Mesodermal cell (in vitro differentiated cells): ENCODE data around the gene HHLA2.
"Not testable (repeated sequence)": the region's sequence is repeated elsewhere in the genome, so short reads cannot be mapped to it uniquely, and the experiment has no call there.

Source experiments
- H3K27ac ChIP-seq: 2 replicates; pipeline ENCODE4 v1.7.0; 2013; ENCODE audit warnings: mild to moderate bottlenecking, low read depth, low read length, moderate library complexity; ENCODE audit not compliant: severe bottlenecking
- H3K36me3 ChIP-seq: 2 replicates; pipeline ENCODE4 v1.7.1; 2013; ENCODE audit warnings: mild to moderate bottlenecking, low read length, moderate library complexity; ENCODE audit not compliant: control insufficient read depth, insufficient read depth
- H3K4me1 ChIP-seq: one replicate; pipeline ENCODE4 v1.7.1; 2013; ENCODE audit warnings: mild to moderate bottlenecking, low read length; ENCODE audit not compliant: insufficient read depth, control insufficient read depth, poor library complexity, severe bottlenecking
- H3K4me3 ChIP-seq: 2 replicates; pipeline ENCODE4 v1.7.0; 2013; ENCODE audit warnings: low read length, control low read depth, mild to moderate bottlenecking; ENCODE audit not compliant: insufficient read depth, poor library complexity, severe bottlenecking; ENCODE audit errors: extremely low read depth
- H3K9me3 ChIP-seq: 2 replicates; pipeline ENCODE4 v1.7.1; 2013; ENCODE audit warnings: mild to moderate bottlenecking, low read length, moderate library complexity; ENCODE audit not compliant: control insufficient read depth
- WGBS, 2 experiments: methylation state at CpG; one replicate each; pipeline ENCODE4 v1.1.5; 2013; ENCODE audit warnings: missing lambda C conversion rate in 2 of 2; ENCODE audit not compliant: insufficient coverage in 2 of 2; 5-methylcytosine and 5-hydroxymethylcytosine counted together

HHLA2 gene

DNA sequence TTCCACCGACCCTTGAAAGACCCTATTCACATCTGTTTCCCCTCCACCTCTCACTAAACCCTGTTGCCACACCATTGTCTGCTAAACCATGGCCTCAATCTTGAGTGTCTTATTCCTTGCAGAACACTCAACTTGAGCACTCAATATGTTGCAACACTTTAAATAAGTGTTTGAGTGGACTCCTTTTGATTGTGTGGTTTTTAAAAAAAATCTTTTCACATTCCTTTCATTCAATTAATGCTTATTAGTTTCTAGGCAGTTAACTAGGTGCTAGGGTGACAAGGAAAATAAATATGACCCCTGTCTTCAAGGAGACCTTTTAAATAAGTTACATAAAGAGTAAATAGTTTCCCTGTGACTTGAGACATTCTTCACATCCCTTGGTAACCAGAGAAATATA is 13.3 kb upstream of the HHLA2 start:
- Histone ChIP-seq H3K27ac (no peak overlapping the region), H3K4me1 (no peaks in the 10 kb centered on the region), H3K36me3 (no peaks in the 10 kb centered on the region), H3K4me3 (no peak overlapping the region), H3K9me3 (peaks cover 17% of the 10 kb centered on the region)
- WGBS, 2 experiments, result 80% methylated on average over 1 of the region's 1 CpG; no CpG with 5 or more reads in 1 of the 2 experiments

DNA sequence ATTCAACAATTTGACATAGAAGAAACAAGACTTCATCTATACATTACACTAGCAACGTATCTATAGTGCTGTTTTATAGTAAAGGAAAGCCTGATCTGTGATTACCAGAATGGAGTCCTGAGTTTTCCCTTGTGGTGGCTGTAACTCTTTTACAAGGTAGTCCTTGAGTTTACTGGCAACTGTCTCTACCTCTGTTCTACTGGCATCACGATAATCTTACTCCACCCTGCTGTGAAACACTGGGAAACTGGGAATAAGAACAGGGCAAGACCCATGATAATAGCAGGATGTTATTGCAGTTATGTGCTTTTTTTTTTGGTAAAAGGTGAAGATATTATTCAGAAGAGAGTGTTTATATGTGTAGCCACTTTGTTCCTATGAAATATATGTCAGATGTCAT is 12.4 kb upstream of the HHLA2 start:
- Histone ChIP-seq H3K4me1 (no peaks in the 10 kb centered on the region), H3K9me3 (peaks cover 8% of the 10 kb centered on the region), H3K4me3 (no peak overlapping the region), H3K36me3 (no peaks in the 10 kb centered on the region), H3K27ac (no peak overlapping the region)
- no CpG with 5 or more reads among the region's 2 CpGs for WGBS, 2 experiments

GRCh38 chr3:108285176-108285575 is 11.2 kb upstream of the HHLA2 start:
- no peaks in the 10 kb centered on the region for H3K9me3 ChIP-seq
- H3K36me3 ChIP-seq, result no peaks in the 10 kb centered on the region
- no CpG with 5 or more reads among the region's 1 CpG for WGBS, 2 experiments
- H3K4me3 ChIP-seq, result no peak overlapping the region
- H3K27ac ChIP-seq, result no peak overlapping the region
- H3K4me1 ChIP-seq, result no peaks in the 10 kb centered on the region

DNA sequence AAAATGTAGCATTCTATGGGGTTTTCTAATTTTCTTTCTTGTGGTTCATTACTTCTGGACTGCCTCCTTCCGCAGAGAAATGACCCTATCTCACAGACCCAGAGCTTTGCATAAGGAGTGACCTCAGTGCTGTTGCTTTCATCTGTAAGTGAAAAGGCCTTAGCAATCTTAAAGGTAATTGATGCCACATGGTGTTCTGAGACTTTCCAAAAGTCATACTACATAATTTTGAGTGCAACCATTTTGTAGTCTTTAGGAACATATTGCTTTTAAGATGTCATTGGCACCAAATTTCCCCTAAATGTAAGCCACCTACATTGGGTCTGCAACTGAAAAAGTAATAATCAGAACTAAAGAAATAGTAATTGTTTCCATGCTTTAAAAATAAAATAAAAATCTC is 9.2 kb upstream of the HHLA2 start:
- Histone ChIP-seq H3K36me3 (no peaks in the 10 kb centered on the region), H3K4me1 (no peaks in the 10 kb centered on the region), H3K4me3 (no peak overlapping the region), H3K27ac (no peak overlapping the region), H3K9me3 (no peaks in the 10 kb centered on the region)
- WGBS, 2 experiments, result no CpG with 5 or more reads among the region's 1 CpG

GRCh38 chr3:108288193-108288592 is 8.2 kb upstream of the HHLA2 start:
- not testable (repeated sequence) for H3K4me1 ChIP-seq, H3K36me3 ChIP-seq, H3K4me3 ChIP-seq, H3K9me3 ChIP-seq, H3K27ac ChIP-seq
- 89 to 94% methylated on average over 3 to 5 of the region's 6 CpGs for WGBS, 2 experiments

DNA sequence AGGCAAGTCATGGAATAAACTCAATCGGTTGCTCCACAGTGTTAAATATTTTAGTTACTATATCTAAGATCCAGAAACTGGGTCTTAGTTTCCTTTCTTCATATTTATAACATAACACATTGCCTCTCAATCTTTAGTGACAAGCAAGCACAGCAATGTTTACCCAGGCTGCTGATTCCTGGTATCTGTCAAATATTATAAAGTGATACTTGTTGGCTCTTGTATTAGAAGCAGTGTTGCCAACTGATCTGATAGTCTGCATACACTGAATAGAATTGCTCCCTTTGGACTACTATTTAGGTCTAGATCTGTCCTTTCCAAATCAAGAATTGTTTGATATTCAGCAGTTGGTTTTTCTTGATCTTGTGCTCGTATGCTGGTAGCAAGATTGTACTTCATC is 7.2 kb upstream of the HHLA2 start:
- Histone ChIP-seq H3K27ac (no peak overlapping the region), H3K4me3 (no peak overlapping the region), H3K4me1 (no peaks in the 10 kb centered on the region), H3K36me3 (no peaks in the 10 kb centered on the region), H3K9me3 (no peaks in the 10 kb centered on the region)
- WGBS, 2 experiments, result no CpG with 5 or more reads among the region's 2 CpGs

GRCh38 chr3:108292450-108292849 is 3.9 kb upstream of the HHLA2 start:
- no peak overlapping the region for H3K4me3 ChIP-seq
- no peaks in the 10 kb centered on the region for H3K9me3 ChIP-seq
- H3K4me1 ChIP-seq, result no peaks in the 10 kb centered on the region
- H3K27ac ChIP-seq, result no peak overlapping the region
- H3K36me3 ChIP-seq, result no peaks in the 10 kb centered on the region

- H3K4me3 ChIP-seq, result no peak overlapping the region
- peaks cover 3% of the 10 kb centered on the region for H3K4me1 ChIP-seq
- no peaks in the 10 kb centered on the region for H3K36me3 ChIP-seq
- H3K9me3 ChIP-seq, result no peaks in the 10 kb centered on the region
- H3K27ac ChIP-seq, result no peak overlapping the region
These were observed 3.4 kb upstream of the HHLA2 start for GRCh38 chr3:108292905-108293328.

GRCh38 chr3:108293858-108294257 is 2.5 kb upstream of the HHLA2 start:
- 87 to 90% methylated on average over 3 of the region's 4 CpGs for WGBS, 2 experiments
- Histone ChIP-seq H3K4me1 (peaks cover 5% of the 10 kb centered on the region), H3K27ac (no peak overlapping the region), H3K4me3 (no peak overlapping the region), H3K9me3 (no peaks in the 10 kb centered on the region), H3K36me3 (no peaks in the 10 kb centered on the region)

GRCh38 chr3:108295421-108296175 is 750 bp upstream of the HHLA2 start:
- no peak overlapping the region for H3K4me3 ChIP-seq
- H3K4me1 ChIP-seq, result peaks cover 5% of the 10 kb centered on the region
- H3K36me3 ChIP-seq, result no peaks in the 10 kb centered on the region
- no peaks in the 10 kb centered on the region for H3K9me3 ChIP-seq
- H3K27ac ChIP-seq, result no peak overlapping the region
- WGBS, 2 experiments, result 80% methylated on average over 2 of the region's 7 CpGs; no CpG with 5 or more reads in 1 of the 2 experiments

DNA sequence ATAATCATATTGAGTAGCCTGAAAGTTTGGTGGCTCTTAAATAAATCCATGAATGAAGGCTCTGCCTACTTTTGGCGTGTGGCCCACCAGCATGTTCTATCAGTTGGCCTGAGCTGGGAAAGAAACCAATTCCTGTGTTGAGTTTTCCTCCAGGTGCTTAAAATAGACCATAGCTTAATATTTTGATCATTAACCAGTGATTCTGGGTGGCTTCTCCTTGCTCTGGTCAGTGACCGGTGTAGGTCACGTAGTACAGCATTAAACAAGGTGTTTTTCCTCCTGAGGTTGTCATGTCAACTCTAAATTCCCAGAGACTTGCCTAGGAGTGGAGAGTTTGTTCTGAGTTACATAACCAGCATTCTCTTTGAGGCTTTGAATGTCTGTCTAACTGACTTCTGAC is 1.3 kb downstream of the HHLA2 start:
- peaks cover 5% of the 10 kb centered on the region for H3K4me1 ChIP-seq
- no peaks in the 10 kb centered on the region for H3K36me3 ChIP-seq
- H3K27ac ChIP-seq, result peak overlapping the region; percentile 23
- H3K4me3 ChIP-seq, result no peak overlapping the region
- WGBS, 2 experiments, result 90 to 100% methylated on average over 1 to 3 of the region's 3 CpGs
- H3K9me3 ChIP-seq, result no peaks in the 10 kb centered on the region
